LNCAP (cell line): ENCODE results near the gene FAXC.

Experiments used
- CTCF ChIP-seq: fragments of 450-650 bp; IDR thresholded peaks from 2 replicates; pipeline ENCODE4 v1.5.1; 2017; ENCODE audit warnings: mild to moderate bottlenecking

The FAXC gene

GRCh38 chr6:99276747-99277146 is 72.7 kb downstream of the FAXC start:
- TF ChIP-seq CTCF = no peak

- TF ChIP-seq CTCF = no peak
Observed at GRCh38 chr6:99270826-99271225, 78.6 kb downstream of the FAXC start.

GRCh38 chr6:99270030-99270429 is 79.4 kb downstream of the FAXC start:
- no peak for TF ChIP-seq CTCF

- no peak for TF ChIP-seq CTCF
Observed at GRCh38 chr6:99269207-99269606, 80.3 kb downstream of the FAXC start.

- TF ChIP-seq CTCF = no peak
Observed at GRCh38 chr6:99254616-99255550, 94.6 kb downstream of the FAXC start.

- no peak for TF ChIP-seq CTCF
Observed at GRCh38 chr6:99253271-99253670, 96.2 kb downstream of the FAXC start.

GRCh38 chr6:99252421-99252820 is 97.1 kb downstream of the FAXC start:
- TF ChIP-seq CTCF = no peak

GRCh38 chr6:99250476-99250875 is 99.0 kb downstream of the FAXC start:
- TF ChIP-seq CTCF = no peak
